ENCODE data around the gene TMEM52.

The TMEM52 gene

GRCh38 chr1:1876335-1876930, 42.6 kb downstream of the TMEM52 start:
- in situ Hi-C loops (cut with MboI; ENCODE audit: low sequenced_read_pairs): no loop called here

- in situ Hi-C loops (cut with MboI; ENCODE audit: low sequenced_read_pairs): no loop called here
Observed at GRCh38 chr1:1875932-1876331, 43.1 kb downstream of the TMEM52 start.

GRCh38 chr1:1874901-1875300, 44.2 kb downstream of the TMEM52 start:
- in situ Hi-C loops (cut with MboI; ENCODE audit: low sequenced_read_pairs): no loop called here

- in situ Hi-C loops (cut with MboI; ENCODE audit: low sequenced_read_pairs): no loop called here
Observed at GRCh38 chr1:1873186-1873585, 45.9 kb downstream of the TMEM52 start.

- in situ Hi-C loops (cut with MboI; ENCODE audit: low sequenced_read_pairs): no loop called here
Observed at GRCh38 chr1:1872329-1872994, 46.6 kb downstream of the TMEM52 start.

GRCh38 chr1:1869469-1869868, 49.6 kb downstream of the TMEM52 start:
- in situ Hi-C loops (cut with MboI; ENCODE audit: low sequenced_read_pairs): no loop called here

Data from hTERT RPE-1 (cell line).